Measurements from ENCODE around the gene TFF3.

- TF ChIP-seq CTCF (conservative IDR thresholded peaks at IDR 0.05; ENCODE audit: low read depth, low read length) (no peak), EZH2 (IDR thresholded peaks at IDR 0.05; ENCODE audit: borderline replicate concordance, low read depth, low read length, poor library complexity, severe bottlenecking) (no peak)
These were observed 27.8 kb downstream of the TFF3 start for GRCh38 chr21:42287193-42288083.

Measured in A673 (cell line).